Endothelial cell of umbilical vein (primary cell): ENCODE data around the gene ATP9B.

Experiments
- CTCF ChIP-seq, 2 donors: IDR thresholded peaks; 1 replicate in 1 of 2; 2 replicates in 1 of 2; pipeline ENCODE4 v1.5.1; 2011; ENCODE audit warnings: low read length in 2 of 2, mild to moderate bottlenecking in 2 of 2, moderate library complexity in 2 of 2, control low read depth in 1 of 2, inconsistent platforms in 1 of 2, low read depth in 1 of 2; ENCODE audit not compliant: insufficient read depth in 1 of 2; ENCODE audit errors: extremely low read depth in 1 of 2
- POLR2A ChIP-seq: IDR thresholded peaks from 2 replicates; pipeline ENCODE4 v1.6.1; 2012; ENCODE audit warnings: low read depth, mild to moderate bottlenecking, control low read depth, low read length
- TF ChIP-seq, protein P1 (sequence below): IDR thresholded peaks from 2 replicates; pipeline ENCODE4 v1.6.1; 2011; ENCODE audit not compliant: insufficient read depth, insufficient read length

DNA sequence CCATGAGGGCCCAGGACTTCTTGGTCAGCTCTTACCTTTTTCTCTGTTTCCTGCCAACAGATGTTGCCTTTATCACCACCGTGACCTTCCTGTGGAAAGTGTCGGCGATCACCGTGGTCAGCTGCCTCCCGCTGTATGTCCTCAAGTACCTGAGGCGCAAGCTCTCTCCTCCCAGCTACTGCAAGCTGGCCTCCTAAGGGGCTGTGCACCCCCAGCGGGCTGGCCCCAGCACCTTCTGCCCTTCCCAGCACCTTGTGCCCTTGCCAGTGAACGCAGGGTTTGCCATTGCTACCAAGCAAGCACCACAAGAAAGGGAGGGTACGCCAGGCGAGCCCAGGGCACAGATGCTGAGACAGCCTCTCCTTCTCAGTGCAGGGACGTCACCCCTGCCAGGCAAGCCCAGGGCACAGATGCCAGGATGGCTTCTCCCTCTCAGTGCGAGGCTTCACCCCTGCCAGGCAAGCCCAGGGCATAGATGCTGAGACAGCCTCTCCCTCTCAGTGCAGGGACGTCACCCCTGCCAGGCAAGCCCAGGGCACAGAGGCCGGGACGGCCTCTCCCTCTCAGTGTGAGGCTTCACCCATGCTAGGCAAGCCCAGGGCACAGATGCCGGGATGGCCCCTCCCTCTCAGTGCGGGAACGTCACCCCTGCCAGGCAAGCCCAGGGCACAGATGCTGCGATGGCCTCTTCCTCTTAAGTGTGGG is 308.1 kb downstream of the ATP9B start:
- TF ChIP-seq POLR2A, result no peak
- no peak for TF ChIP-seq CTCF (IDR thresholded peaks at IDR 0.05; ENCODE audit: extremely low read depth in 1 of 2, insufficient read depth in 1 of 2, low read depth in 1 of 2, low read length in 2 of 2)
- TF ChIP-seq, protein P1, sequence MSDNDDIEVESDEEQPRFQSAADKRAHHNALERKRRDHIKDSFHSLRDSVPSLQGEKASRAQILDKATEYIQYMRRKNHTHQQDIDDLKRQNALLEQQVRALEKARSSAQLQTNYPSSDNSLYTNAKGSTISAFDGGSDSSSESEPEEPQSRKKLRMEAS, result no peak
